ENCODE measurements around the gene CHIT1. TPM values are rescaled to one million over a fixed set of nuclear protein-coding genes. Genes with fewer than 3 reads are reported as not detected.
A peak's percentile ranks its signal among the peaks of the same experiment; 100 is the strongest.

The CHIT1 gene
- 1 to 10 TPM; 2.8 to 6.7 TPM for total RNA-seq

- no peak within 1 kb of the TSS for H3K4me3 Mint-ChIP-seq
- H3K36me3 Mint-ChIP-seq (ENCODE audit: low read depth) = no peaks in the 10 kb centered on the region
- peaks cover 8% of the 10 kb centered on the region for H3K9me3 Mint-ChIP-seq
- no peaks in the 10 kb centered on the region for H3K4me1 Mint-ChIP-seq
- ATAC-seq (replicated peaks) = no peak
- peaks cover 27% of the 10 kb centered on the region for H3K27me3 Mint-ChIP-seq
- H3K27ac Mint-ChIP-seq = no peak within 1 kb of the TSS
Observed at GRCh38 chr1:203229471-203230135, at the start of gene CHIT1. CHIT1 (minus strand) TSS chr1:203229673; CDS start chr1:203229636, 37 bp downstream.

- peaks cover 29% of the 10 kb centered on the region for H3K4me1 Mint-ChIP-seq
- H3K9me3 Mint-ChIP-seq = no peaks in the 10 kb centered on the region
- H3K27ac Mint-ChIP-seq = peak overlapping the region; percentile 81
- ATAC-seq (replicated peaks) = no peak
- H3K27me3 Mint-ChIP-seq = no peaks in the 10 kb centered on the region
- peak overlapping the region; percentile 63 for H3K4me3 Mint-ChIP-seq
- no peaks in the 10 kb centered on the region for H3K36me3 Mint-ChIP-seq (ENCODE audit: low read depth)
Observed at GRCh38 chr1:203278885-203279406, 49.5 kb upstream of the CHIT1 start.

- H3K4me1 Mint-ChIP-seq = peaks cover 29% of the 10 kb centered on the region
- ATAC-seq (replicated peaks) = no peak
- peak overlapping the region; percentile 63 for H3K4me3 Mint-ChIP-seq
- H3K9me3 Mint-ChIP-seq = no peaks in the 10 kb centered on the region
- H3K27ac Mint-ChIP-seq = peak overlapping the region; percentile 81
- H3K36me3 Mint-ChIP-seq (ENCODE audit: low read depth) = no peaks in the 10 kb centered on the region
- no peaks in the 10 kb centered on the region for H3K27me3 Mint-ChIP-seq
Observed at GRCh38 chr1:203278082-203278884, 48.8 kb upstream of the CHIT1 start.

- no peak for ATAC-seq (replicated peaks)
- Mint-ChIP-seq H3K9me3 (no peaks in the 10 kb centered on the region), H3K4me3 (peak overlapping the region; percentile 63)
Observed at GRCh38 chr1:203276916-203277545, 47.6 kb upstream of the CHIT1 start.

GRCh38 chr1:203276408-203276807, 46.9 kb upstream of the CHIT1 start:
- no peak for ATAC-seq (replicated peaks)
- H3K4me3 Mint-ChIP-seq = no peak overlapping the region
- H3K27me3 Mint-ChIP-seq = no peaks in the 10 kb centered on the region
- H3K9me3 Mint-ChIP-seq = no peaks in the 10 kb centered on the region
- peak overlapping the region; percentile 81 for H3K27ac Mint-ChIP-seq
- H3K36me3 Mint-ChIP-seq (ENCODE audit: low read depth) = no peaks in the 10 kb centered on the region
- H3K4me1 Mint-ChIP-seq = peaks cover 26% of the 10 kb centered on the region

More at GRCh38 chr1:203276916-203277545, 47.6 kb upstream of the CHIT1 start:
- peaks cover 27% of the 10 kb centered on the region for H3K4me1 Mint-ChIP-seq
- H3K36me3 Mint-ChIP-seq (ENCODE audit: low read depth) = no peaks in the 10 kb centered on the region
- peak overlapping the region; percentile 81 for H3K27ac Mint-ChIP-seq
- H3K27me3 Mint-ChIP-seq = no peaks in the 10 kb centered on the region

GRCh38 chr1:203275656-203276272, 46.3 kb upstream of the CHIT1 start:
- peak overlapping the region; percentile 22 for H3K27ac Mint-ChIP-seq
- no peaks in the 10 kb centered on the region for H3K36me3 Mint-ChIP-seq (ENCODE audit: low read depth)
- H3K9me3 Mint-ChIP-seq = no peaks in the 10 kb centered on the region
- no peaks in the 10 kb centered on the region for H3K27me3 Mint-ChIP-seq
- H3K4me3 Mint-ChIP-seq = peak overlapping the region; percentile 78
- ATAC-seq (replicated peaks) = no peak
- peaks cover 32% of the 10 kb centered on the region for H3K4me1 Mint-ChIP-seq

- peak; percentile 13 for ATAC-seq (replicated peaks)
- Mint-ChIP-seq H3K27ac (peak overlapping the region; percentile 67), H3K36me3 (ENCODE audit: low read depth) (no peaks in the 10 kb centered on the region)
Observed at GRCh38 chr1:203274603-203275381, 45.3 kb upstream of the CHIT1 start.

GRCh38 chr1:203273869-203274602, 44.6 kb upstream of the CHIT1 start:
- no peaks in the 10 kb centered on the region for H3K27me3 Mint-ChIP-seq

More at GRCh38 chr1:203274603-203275381, 45.3 kb upstream of the CHIT1 start:
- Mint-ChIP-seq H3K27me3 (no peaks in the 10 kb centered on the region), H3K4me1 (peaks cover 28% of the 10 kb centered on the region), H3K4me3 (peak overlapping the region; percentile 78), H3K9me3 (no peaks in the 10 kb centered on the region)

GRCh38 chr1:203273206-203273868, 43.9 kb upstream of the CHIT1 start:
- Mint-ChIP-seq H3K27ac (peak overlapping the region; percentile 67), H3K27me3 (no peaks in the 10 kb centered on the region), H3K4me1 (peaks cover 19% of the 10 kb centered on the region), H3K36me3 (ENCODE audit: low read depth) (no peaks in the 10 kb centered on the region), H3K4me3 (peak overlapping the region; percentile 78), H3K9me3 (no peaks in the 10 kb centered on the region)
- peak; percentile 91 for ATAC-seq (replicated peaks)

More at GRCh38 chr1:203273869-203274602, 44.6 kb upstream of the CHIT1 start:
- peaks cover 24% of the 10 kb centered on the region for H3K4me1 Mint-ChIP-seq
- H3K9me3 Mint-ChIP-seq = no peaks in the 10 kb centered on the region
- peak overlapping the region; percentile 78 for H3K4me3 Mint-ChIP-seq
- peak overlapping the region; percentile 67 for H3K27ac Mint-ChIP-seq
- ATAC-seq (replicated peaks) = no peak
- H3K36me3 Mint-ChIP-seq (ENCODE audit: low read depth) = no peaks in the 10 kb centered on the region

GRCh38 chr1:203272633-203273205, 43.2 kb upstream of the CHIT1 start:
- no peaks in the 10 kb centered on the region for H3K9me3 Mint-ChIP-seq
- no peak for ATAC-seq (replicated peaks)
- peak overlapping the region; percentile 67 for H3K27ac Mint-ChIP-seq
- peaks cover 18% of the 10 kb centered on the region for H3K4me1 Mint-ChIP-seq
- peak overlapping the region; percentile 78 for H3K4me3 Mint-ChIP-seq
- H3K36me3 Mint-ChIP-seq (ENCODE audit: low read depth) = no peaks in the 10 kb centered on the region
- H3K27me3 Mint-ChIP-seq = no peaks in the 10 kb centered on the region

- H3K27me3 Mint-ChIP-seq = no peaks in the 10 kb centered on the region
- no peak for ATAC-seq (replicated peaks)
- peak overlapping the region; percentile 78 for H3K4me3 Mint-ChIP-seq
- H3K36me3 Mint-ChIP-seq (ENCODE audit: low read depth) = no peaks in the 10 kb centered on the region
- H3K27ac Mint-ChIP-seq = no peak overlapping the region
- no peaks in the 10 kb centered on the region for H3K9me3 Mint-ChIP-seq
- peaks cover 19% of the 10 kb centered on the region for H3K4me1 Mint-ChIP-seq
Observed at GRCh38 chr1:203271962-203272632, 42.6 kb upstream of the CHIT1 start.

Measured in activated T-helper 17 cell treated with anti-CD3 and anti-CD28 coated beads, Interleukin-2, amount 50 U/mL, for 72 hours (primary cell).